ENCODE measurements around the gene MYADM.
"Not testable (repeated sequence)": the region's sequence is repeated elsewhere in the genome, so short reads cannot be mapped to it uniquely, and the experiment has no call there.

The MYADM gene

GRCh38 chr19:53868892-53869804 is 1.5 kb downstream of the MYADM start:
- DNase-seq = no peak

- DNase-seq = not testable (repeated sequence)
Observed at GRCh38 chr19:53869805-53870484, 2.3 kb downstream of the MYADM start.

GRCh38 chr19:53870485-53870844 is 2.8 kb downstream of the MYADM start:
- DNase-seq = no peak

- DNase-seq = no peak
Observed at GRCh38 chr19:53871454-53871853, 3.8 kb downstream of the MYADM start.

- no peak for DNase-seq
Observed at GRCh38 chr19:53872762-53873161, 5.1 kb downstream of the MYADM start.

- DNase-seq = no peak
Observed at GRCh38 chr19:53873773-53874605, 6.3 kb downstream of the MYADM start.

GRCh38 chr19:53874606-53874990 is 6.9 kb downstream of the MYADM start:
- DNase-seq = no peak

GRCh38 chr19:53875602-53876325 is 8.1 kb downstream of the MYADM start:
- no peak for DNase-seq

- DNase-seq = no peak
Observed at GRCh38 chr19:53876651-53877224, 9.1 kb downstream of the MYADM start.

GRCh38 chr19:53877361-53877766 is 9.7 kb downstream of the MYADM start:
- DNase-seq = no peak

GRCh38 chr19:53878776-53879139 is 11.1 kb downstream of the MYADM start:
- DNase-seq = no peak

- DNase-seq = no peak
Observed at GRCh38 chr19:53879140-53880081, 11.7 kb downstream of the MYADM start.

- no peak for DNase-seq
Observed at GRCh38 chr19:53880711-53881481, 13.2 kb downstream of the MYADM start.

GRCh38 chr19:53881482-53882390 is 14.1 kb downstream of the MYADM start, which contains the start of gene PRKCG:
TSS of gene PRKCG (plus strand) at chr19:53882197. CDS start at chr19:53882495, 298 bp downstream.
- DNase-seq = no peak

GRCh38 chr19:53882391-53883050 is 14.8 kb downstream of the MYADM start:
- no peak for DNase-seq

- DNase-seq = no peak
Observed at GRCh38 chr19:53883231-53883661, 15.6 kb downstream of the MYADM start.

- DNase-seq = no peak
Observed at GRCh38 chr19:53883741-53884140, 16.1 kb downstream of the MYADM start.

GRCh38 chr19:53884256-53884655 is 16.6 kb downstream of the MYADM start:
- no peak for DNase-seq

- DNase-seq = no peak
Observed at GRCh38 chr19:53885036-53885435, 17.4 kb downstream of the MYADM start.

All from NCI-H524 treated with DMSO at 0.1 percent for 48 hours (cell line).